Activated naive CD8-positive, alpha-beta T cell treated with anti-CD3 and anti-CD28 coated beads, Interleukin-2, amount 10 ng/mL, durations not matched to agents 7 days and 5 days (primary cell): Measurements from ENCODE around the gene WWC1. TPM values are rescaled to one million over a fixed set of nuclear protein-coding genes. Genes with fewer than 3 reads are reported as not detected.

ENCODE experiments used
- ATAC-seq: fragments of 150-1000 bp; cut with Tn5 transposase; one replicate; pipeline ENCODE4 v1.10.0; 2021; ENCODE audit warnings: low read depth, moderate library complexity
- POLR2A ChIA-PET: fragments of 350-600 bp; sonication (Branson Sonifier 250); formaldehyde crosslinking; loops from one replicate; lab custom pipeline; 2021; ENCODE audit warnings: antibody characterized with exemption; lab: Charles Lee
- DNase-seq: peaks from one replicate; pipeline ENCODE4 v3.0.0; 2021
- H3K27ac Mint-ChIP-seq: one replicate; pipeline ENCODE4 v1.8.0; 2022; ENCODE audit warnings: mild to moderate bottlenecking, mixed read lengths
- H3K27me3 Mint-ChIP-seq: one replicate; pipeline ENCODE4 v1.8.0; 2022; ENCODE audit warnings: mild to moderate bottlenecking, moderate library complexity, mixed read lengths
- H3K36me3 Mint-ChIP-seq: one replicate; pipeline ENCODE4 v1.8.0; 2021; ENCODE audit warnings: mild to moderate bottlenecking, mixed read lengths
- H3K4me1 Mint-ChIP-seq: one replicate; pipeline ENCODE4 v1.8.0; 2021; ENCODE audit warnings: mixed read lengths
- H3K4me3 Mint-ChIP-seq: one replicate; pipeline ENCODE4 v1.8.0; 2022; ENCODE audit warnings: mild to moderate bottlenecking, moderate library complexity, mixed read lengths
- H3K9me3 Mint-ChIP-seq: one replicate; pipeline ENCODE4 v1.8.0; 2021; ENCODE audit warnings: mixed read lengths
- total RNA-seq, 2 experiments: library from RNA; stranded (reverse); gene quantifications; one replicate each; pipeline ENCODE4 v1.2.3, GENCODE V29; 2021

The WWC1 gene
- total RNA-seq, 2 experiments from 2014 or later = 0.22 to 0.82 TPM

DNA sequence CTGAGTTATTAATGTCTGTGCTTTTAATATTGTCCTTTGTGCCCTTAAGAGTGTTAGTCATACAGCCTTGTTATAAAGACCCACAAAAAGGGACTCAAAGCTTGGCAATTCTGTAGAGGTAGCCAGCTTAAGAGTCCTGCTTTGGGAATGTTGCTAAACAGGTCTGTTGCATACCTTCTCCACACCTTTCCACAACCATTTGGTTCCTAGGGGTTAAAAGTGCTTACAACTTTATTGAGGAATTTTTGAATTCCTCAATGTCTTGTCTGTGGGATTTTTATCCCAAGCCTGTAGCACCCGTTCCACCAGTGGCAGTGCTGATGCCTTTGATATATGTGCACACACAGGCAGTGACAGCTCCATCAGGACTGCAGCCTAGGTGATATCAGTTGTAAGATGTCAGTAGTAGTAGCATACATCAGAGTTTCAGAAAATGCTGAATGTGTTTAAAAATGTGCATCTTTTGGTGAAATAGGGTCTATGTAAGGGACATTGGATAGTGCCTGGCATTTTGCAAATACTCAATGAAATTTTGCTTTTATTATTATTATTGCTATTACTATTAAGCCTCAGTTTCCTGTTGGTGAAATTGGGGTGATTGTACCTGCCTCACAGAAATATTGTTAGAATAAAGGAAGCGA lies 68.5 kb downstream of the WWC1 start:
- POLR2A ChIA-PET = no interaction called here
- Mint-ChIP-seq H3K4me1 (no peaks in the 10 kb centered on the region), H3K27ac (no peak overlapping the region), H3K36me3 (no peaks in the 10 kb centered on the region), H3K4me3 (no peak overlapping the region), H3K9me3 (no peaks in the 10 kb centered on the region), H3K27me3 (no peaks in the 10 kb centered on the region)
- DNase-seq (no peak), ATAC-seq (no peak)

DNA sequence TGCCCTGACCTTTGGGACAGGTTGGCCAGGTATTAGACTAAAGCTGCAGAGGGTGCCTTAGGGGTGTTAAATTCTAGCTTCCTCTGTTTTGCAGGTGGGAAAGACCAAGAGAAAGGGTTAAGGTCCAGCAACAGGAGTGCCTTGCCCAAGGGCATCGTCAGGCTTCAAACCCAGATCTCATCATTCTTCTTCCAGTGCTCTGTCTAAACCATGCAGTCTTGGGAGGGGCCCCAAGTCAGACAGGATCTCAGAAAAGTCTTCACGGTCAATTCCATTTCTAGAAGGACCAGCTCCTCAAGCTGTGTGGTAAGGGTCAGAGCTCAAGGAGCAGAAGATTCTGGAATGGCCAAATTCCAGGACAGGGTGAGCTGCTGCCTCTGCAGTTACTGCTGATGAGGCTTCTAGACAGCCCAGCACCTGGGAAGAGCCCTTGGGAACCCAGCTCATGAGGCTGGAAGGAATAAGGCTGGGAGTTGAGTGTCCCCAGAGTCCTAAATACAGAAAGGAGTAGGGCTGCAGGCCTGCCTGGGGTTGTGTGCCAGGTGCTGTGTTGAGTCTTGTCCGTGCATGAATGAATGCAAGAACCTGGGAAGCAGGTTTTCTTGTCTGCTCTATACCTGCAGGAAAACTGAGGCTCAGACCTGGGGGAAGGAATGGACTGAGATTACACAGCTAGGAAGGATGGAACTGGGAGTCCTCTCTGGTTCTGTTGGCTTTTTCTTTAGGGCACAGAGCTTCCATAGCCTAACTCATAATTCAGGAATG lies 69.3 kb downstream of the WWC1 start:
- Mint-ChIP-seq H3K36me3 (no peaks in the 10 kb centered on the region), H3K4me3 (no peak overlapping the region), H3K27me3 (no peaks in the 10 kb centered on the region), H3K4me1 (no peaks in the 10 kb centered on the region), H3K27ac (no peak overlapping the region), H3K9me3 (no peaks in the 10 kb centered on the region)
- ATAC-seq (no peak), DNase-seq (no peak)
- POLR2A ChIA-PET = no interaction called here

DNA sequence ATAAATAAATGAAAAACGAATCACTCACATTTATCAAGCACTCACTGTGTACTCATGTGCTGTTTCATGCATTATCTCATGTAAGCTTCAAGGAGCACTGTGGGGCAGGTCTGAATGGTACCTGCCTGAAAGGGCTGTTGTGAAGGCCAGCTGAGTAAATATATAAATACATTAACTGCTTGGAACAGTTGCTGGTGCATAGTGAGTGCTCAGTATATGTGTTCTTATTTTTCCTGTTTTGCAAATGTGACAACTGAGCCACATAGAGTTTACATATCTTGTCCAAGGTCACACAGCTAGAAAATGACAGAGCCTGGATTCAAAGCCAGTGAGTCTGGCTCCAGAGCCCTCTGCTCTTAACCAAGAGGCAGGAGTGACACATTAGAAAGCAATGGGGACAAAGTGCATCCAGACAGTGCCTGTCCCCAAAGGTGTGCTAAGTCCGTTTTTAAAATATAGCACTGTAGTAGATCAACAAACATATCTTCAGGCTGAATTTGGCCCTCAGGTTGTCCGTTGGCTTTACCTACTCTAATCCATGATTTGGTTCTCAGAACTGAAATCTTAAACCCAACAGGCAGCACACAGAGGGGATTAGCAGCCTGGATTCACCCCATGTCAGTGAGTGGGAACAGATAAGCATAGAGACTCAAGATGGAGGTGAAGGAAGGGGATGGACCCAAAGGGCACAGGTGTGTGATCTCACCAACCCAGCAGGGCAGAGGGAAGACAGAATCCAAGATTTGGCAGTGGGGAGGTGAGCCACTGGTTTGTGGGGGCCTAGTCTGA lies 70.8 kb downstream of the WWC1 start:
- Mint-ChIP-seq H3K4me1 (no peaks in the 10 kb centered on the region), H3K36me3 (no peaks in the 10 kb centered on the region), H3K27me3 (no peaks in the 10 kb centered on the region), H3K27ac (no peak overlapping the region), H3K4me3 (no peak overlapping the region), H3K9me3 (no peaks in the 10 kb centered on the region)
- POLR2A ChIA-PET = no interaction called here
- no peak for ATAC-seq
- DNase-seq = no peak

DNA sequence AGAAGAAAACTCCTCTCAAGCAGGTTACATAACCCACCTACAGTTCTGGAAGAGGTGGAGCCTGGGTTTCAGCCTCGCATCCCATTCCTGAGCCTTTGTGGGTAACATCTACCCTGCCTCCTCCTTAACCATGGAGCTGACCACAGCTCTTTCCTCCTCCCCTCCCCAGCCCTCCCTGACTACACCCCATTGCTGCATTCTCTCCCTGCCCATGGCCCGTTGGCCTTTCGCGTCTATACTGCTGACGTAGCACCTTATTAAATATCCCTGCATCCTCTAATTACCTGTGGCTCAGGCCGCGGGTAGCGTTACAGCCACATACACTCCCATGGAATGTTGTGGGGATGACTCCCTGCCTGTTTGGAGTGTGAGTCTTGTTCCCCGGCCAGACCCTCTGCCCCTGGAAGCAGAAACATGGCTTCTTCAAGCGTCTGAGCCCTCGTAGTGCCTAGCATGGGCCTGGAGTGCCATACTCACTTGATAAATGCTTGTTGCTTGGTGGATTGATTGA lies 72.8 kb downstream of the WWC1 start:
- Mint-ChIP-seq H3K27me3 (no peaks in the 10 kb centered on the region), H3K9me3 (no peaks in the 10 kb centered on the region), H3K27ac (no peak overlapping the region), H3K36me3 (no peaks in the 10 kb centered on the region), H3K4me3 (no peak overlapping the region), H3K4me1 (no peaks in the 10 kb centered on the region)
- POLR2A ChIA-PET = no interaction called here
- DNase-seq = no peak
- no peak for ATAC-seq

DNA sequence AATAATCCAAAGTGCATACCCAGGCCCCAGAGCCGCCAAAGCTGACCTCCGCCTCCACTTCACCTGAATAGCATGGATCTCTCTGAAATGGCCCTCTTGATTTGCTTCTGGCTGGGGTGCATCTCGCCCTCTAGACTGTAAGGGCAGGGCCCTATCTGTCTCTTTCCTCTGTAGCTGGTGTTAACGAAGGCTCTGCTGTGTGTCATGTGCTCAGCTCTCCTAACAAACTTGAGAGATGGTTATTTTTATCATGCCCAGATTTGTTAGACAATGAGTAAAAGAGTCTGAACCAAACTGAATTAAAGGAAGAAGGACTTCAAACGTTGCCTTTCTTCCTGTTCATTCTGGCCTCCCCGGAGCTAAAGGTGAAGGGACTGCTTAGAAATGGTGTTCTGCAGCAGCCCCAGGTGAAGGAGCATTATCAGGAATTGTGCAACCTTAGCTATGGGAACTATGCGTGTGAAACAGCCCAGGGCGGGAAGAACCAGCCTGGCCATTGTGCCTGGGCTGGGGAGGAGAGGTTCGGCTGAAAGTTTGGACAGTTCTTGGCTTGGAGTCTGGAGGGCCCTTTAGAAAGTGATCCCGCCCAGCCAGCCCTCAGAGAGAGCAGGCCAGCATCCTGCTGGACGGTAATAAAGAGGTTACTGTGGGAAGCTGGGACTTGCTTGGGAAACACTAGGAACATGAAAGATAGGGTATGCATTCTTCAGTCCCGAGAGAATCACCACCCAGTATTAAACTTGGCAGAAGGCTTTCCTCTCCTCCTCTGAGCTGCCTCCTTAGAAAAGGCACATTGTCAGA lies 73.5 kb downstream of the WWC1 start:
- Mint-ChIP-seq H3K9me3 (no peaks in the 10 kb centered on the region), H3K4me3 (no peak overlapping the region), H3K4me1 (no peaks in the 10 kb centered on the region), H3K27ac (no peak overlapping the region), H3K36me3 (no peaks in the 10 kb centered on the region), H3K27me3 (no peaks in the 10 kb centered on the region)
- DNase-seq = no peak
- no peak for ATAC-seq
- POLR2A ChIA-PET = no interaction called here

DNA sequence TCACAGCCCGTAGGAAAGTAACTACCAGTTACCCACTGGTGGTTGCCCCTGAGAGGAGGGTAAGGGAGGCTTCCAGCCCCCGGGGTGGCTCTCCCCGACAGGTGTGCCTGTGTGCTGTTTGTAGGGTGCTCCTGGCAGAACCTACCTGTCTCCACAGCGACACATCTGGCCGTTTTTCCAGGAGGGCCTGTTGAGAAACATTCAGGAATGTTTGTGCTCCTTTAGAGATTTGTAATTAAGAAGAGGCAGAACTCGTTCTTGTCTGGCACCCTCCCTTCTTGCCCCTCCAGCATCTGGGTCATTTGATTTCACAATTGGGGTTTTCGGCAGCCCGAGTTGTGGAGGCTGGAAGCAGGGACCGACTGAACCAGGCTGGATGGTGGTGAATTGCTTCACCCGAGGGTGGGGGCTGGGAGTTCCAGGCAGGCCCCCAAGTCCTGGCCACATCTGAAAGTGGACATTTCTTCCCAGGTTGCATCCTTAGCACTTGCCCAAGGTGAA lies 74.2 kb downstream of the WWC1 start:
- POLR2A ChIA-PET = no interaction called here
- Mint-ChIP-seq H3K9me3 (no peaks in the 10 kb centered on the region), H3K4me1 (no peaks in the 10 kb centered on the region), H3K36me3 (no peaks in the 10 kb centered on the region), H3K27ac (no peak overlapping the region), H3K4me3 (no peak overlapping the region), H3K27me3 (no peaks in the 10 kb centered on the region)
- DNase-seq (no peak), ATAC-seq (no peak)

DNA sequence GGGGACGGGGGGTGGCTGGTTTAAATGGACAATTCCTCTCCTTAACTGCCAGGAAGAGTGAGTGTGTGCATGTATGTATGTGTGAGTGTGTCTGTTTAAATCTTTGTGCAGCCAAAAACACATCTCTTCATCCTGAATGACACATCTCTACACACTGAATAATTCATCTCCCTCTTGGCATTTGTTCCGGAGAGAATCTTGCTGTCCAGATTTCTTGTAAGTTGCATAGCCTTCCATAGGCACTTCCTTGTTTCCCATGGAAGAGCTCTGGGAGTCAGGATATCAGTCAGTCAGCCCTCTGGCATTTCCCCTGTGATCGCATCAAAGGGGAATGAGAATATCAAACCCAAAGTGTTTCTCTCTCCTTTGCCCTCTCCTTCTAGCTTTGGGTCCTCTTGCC lies 74.7 kb downstream of the WWC1 start:
- H3K36me3 Mint-ChIP-seq = no peaks in the 10 kb centered on the region

DNA sequence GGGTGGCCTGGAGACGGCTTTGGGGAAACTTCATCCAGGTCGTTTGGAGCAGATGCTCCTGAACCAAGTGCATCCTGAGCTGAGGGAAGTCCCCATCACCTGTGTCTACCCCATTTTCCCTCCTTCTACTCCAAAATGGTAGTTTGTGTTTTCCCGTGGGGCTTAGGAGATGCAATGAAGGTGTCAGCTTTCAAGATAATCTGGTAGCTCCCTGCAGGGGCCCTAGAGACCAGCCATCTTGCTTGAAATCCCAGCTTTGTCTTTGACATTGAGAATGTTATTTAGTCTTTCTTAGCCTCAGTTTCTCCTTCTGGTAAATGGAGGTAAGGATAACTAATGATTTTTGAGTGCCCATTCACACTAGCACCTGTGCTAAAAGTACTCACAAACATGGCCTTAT lies 77.4 kb downstream of the WWC1 start:
- POLR2A ChIA-PET = no interaction called here
- Mint-ChIP-seq H3K9me3 (no peaks in the 10 kb centered on the region), H3K27ac (no peak overlapping the region), H3K36me3 (no peaks in the 10 kb centered on the region), H3K27me3 (no peaks in the 10 kb centered on the region), H3K4me3 (no peak overlapping the region), H3K4me1 (no peaks in the 10 kb centered on the region)
- ATAC-seq = no peak
- DNase-seq = no peak

More for the DNA sequence above, 74.7 kb downstream of the WWC1 start:
- no peaks in the 10 kb centered on the region for H3K27me3 Mint-ChIP-seq
- ATAC-seq (no peak), DNase-seq (no peak)
- H3K4me3 Mint-ChIP-seq = no peak overlapping the region
- H3K4me1 Mint-ChIP-seq = no peaks in the 10 kb centered on the region
- no peaks in the 10 kb centered on the region for H3K9me3 Mint-ChIP-seq
- POLR2A ChIA-PET = no interaction called here
- no peak overlapping the region for H3K27ac Mint-ChIP-seq

DNA sequence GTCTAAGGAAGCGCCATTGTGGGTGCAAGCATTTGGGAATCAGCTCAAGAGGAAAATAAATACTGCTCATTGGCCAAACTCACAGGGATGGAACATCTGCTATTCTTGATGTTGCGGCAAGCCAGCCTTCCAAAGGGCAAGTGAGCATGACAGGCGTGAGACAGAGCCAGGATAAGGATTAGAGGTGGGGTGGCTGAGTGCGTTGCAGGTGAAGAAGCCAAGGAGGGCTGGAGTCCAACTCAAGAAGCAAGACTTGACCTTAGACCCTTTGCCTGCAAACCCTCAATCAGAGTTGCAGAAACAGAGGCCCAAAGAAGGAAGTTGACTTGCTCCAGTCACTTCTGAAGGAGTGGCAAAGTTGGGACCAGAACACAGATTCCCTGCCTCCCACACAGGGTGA lies 79.4 kb downstream of the WWC1 start:
- no peaks in the 10 kb centered on the region for H3K27me3 Mint-ChIP-seq
- H3K27ac Mint-ChIP-seq = no peak overlapping the region
- H3K4me3 Mint-ChIP-seq = no peak overlapping the region
- no peaks in the 10 kb centered on the region for H3K4me1 Mint-ChIP-seq
- DNase-seq = no peak
- ATAC-seq = no peak
- H3K36me3 Mint-ChIP-seq = no peaks in the 10 kb centered on the region
- POLR2A ChIA-PET = no interaction called here
- H3K9me3 Mint-ChIP-seq = no peaks in the 10 kb centered on the region

DNA sequence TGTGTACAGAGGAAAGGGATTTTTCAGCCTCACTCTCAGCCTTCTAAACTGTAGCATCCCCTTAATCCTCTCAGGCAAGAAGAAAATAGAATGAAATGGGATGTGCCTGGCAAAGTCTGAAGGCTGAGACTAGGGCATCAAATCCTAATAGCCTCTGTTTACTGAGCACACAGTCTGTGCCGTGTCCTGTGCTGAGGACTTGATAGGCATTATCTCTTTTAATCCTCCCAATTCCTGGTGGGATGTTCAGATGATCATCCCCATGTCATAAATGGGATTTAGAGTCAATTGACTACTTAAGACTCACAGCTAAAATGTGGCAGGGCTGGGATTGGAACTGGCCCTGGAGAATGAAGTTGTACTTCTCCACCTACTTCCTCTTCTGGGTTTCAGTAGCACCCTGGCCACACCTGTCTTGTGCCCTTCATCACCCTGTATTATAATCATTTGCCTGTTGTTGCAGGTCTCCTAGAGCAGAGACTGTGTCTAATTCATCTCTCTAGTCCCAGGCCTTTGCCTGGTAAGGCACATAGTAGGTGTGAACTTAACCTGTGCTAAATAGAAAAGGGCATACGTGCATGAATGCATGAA lies 81.0 kb downstream of the WWC1 start:
- POLR2A ChIA-PET = no interaction called here
- Mint-ChIP-seq H3K27me3 (no peaks in the 10 kb centered on the region), H3K4me1 (peaks cover 3% of the 10 kb centered on the region), H3K4me3 (no peak overlapping the region), H3K9me3 (no peaks in the 10 kb centered on the region), H3K27ac (no peak overlapping the region), H3K36me3 (no peaks in the 10 kb centered on the region)
- no peak for DNase-seq
- ATAC-seq = no peak

DNA sequence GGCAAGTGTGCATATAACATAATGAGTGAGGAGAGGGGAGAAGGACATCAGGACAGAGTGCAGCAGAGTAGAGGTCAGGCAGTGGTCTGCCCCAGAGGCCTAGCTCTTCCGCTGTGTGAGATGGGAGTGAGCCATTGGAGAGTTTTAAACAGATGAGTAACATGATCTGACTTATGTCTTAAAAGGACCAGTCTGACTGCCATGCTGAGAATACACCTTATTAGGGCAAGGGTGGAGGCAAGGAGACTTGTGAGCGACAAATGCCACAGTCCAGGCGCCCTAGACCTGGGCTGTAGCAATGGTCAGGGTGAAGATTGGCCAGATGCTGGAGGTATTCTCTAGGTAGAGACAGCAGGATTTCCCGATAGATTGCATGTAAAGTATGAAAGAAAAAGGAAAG lies 83.1 kb downstream of the WWC1 start:
- ATAC-seq (no peak), DNase-seq (no peak)
- H3K27ac Mint-ChIP-seq = no peak overlapping the region
- no peaks in the 10 kb centered on the region for H3K9me3 Mint-ChIP-seq
- no peak overlapping the region for H3K4me3 Mint-ChIP-seq
- peaks cover 6% of the 10 kb centered on the region for H3K4me1 Mint-ChIP-seq
- POLR2A ChIA-PET = no interaction called here
- H3K36me3 Mint-ChIP-seq = no peaks in the 10 kb centered on the region
- no peaks in the 10 kb centered on the region for H3K27me3 Mint-ChIP-seq

DNA sequence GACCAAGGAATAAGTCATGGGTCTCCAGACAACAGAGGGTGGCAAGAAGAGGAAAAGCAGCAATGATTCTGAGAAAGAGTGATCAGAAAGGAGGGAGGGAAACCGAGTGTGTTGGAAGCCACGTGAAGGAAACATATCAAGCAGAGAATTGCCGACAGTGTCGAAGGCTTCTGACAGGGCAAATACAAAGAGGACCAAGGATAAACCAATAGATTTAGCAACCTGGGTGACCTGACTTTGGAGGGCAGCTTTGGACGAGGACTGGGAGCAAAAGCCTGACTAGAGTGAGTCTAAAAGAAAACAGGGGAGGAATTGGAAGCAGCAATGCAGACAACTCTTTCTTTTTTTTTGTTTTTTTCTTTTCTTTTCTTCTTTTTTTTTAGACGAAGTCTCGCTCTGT lies 83.8 kb downstream of the WWC1 start:
- Mint-ChIP-seq H3K27ac (no peak overlapping the region), H3K4me1 (peaks cover 6% of the 10 kb centered on the region), H3K27me3 (peaks cover 2% of the 10 kb centered on the region), H3K4me3 (no peak overlapping the region), H3K9me3 (no peaks in the 10 kb centered on the region), H3K36me3 (no peaks in the 10 kb centered on the region)
- DNase-seq (no peak), ATAC-seq (no peak)
- POLR2A ChIA-PET = no interaction called here

DNA sequence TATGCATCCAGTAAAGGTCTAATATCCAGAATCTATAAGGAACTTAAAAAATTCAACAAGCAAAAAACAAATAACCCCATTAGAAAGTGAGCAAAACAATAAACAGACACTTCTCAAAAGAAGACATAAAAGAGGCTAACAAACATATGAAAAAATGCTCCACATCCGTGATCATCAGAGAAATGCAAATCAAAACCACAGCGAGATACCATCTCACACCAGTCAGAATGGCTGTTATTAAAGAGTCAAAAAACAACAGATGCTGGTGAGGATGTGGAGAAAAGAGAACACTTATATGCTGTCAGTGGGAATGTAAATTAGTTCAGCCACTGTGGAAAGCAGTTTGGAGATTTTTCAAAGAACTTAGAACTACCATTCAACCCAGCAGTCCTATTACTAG lies 86.1 kb downstream of the WWC1 start:
- ATAC-seq (no peak), DNase-seq (no peak)
- peaks cover 2% of the 10 kb centered on the region for H3K27me3 Mint-ChIP-seq
- no peaks in the 10 kb centered on the region for H3K36me3 Mint-ChIP-seq
- no peak overlapping the region for H3K27ac Mint-ChIP-seq
- H3K9me3 Mint-ChIP-seq = no peaks in the 10 kb centered on the region
- POLR2A ChIA-PET = no interaction called here
- H3K4me3 Mint-ChIP-seq = no peak overlapping the region
- H3K4me1 Mint-ChIP-seq = peaks cover 6% of the 10 kb centered on the region
